IMR-90 (cell line): Measurements from ENCODE around the gene OR1Q1. TPM values are rescaled to one million over a fixed set of nuclear protein-coding genes. Genes with fewer than 3 reads are reported as not detected.

Source experiments
- polyA plus RNA-seq, 3 experiments: library from polyadenylated mRNA; depleted of rRNA; stranded (reverse); fragments of >200 nt; gene quantifications; 2 replicates each; pipeline ENCODE4 v1.2.3, GENCODE V29; 2012; ENCODE audit warnings: low replicate concordance in 1 of 3
- total RNA-seq: library from RNA; depleted of rRNA; stranded (reverse); fragments of >200 nt; gene quantifications from 2 replicates; pipeline ENCODE4 v1.2.3, GENCODE V29; 2012; rRNA removed

Gene OR1Q1
- total and polyA plus RNA-seq, 2 of the 4 experiments (the other 2 are of a cell fraction), result not detected

Other genes with a start within 250 kb of the OR1Q1 start
- 21.1 and 24.7 TPM in 2 replicates for gene PTGS1, start 243.7 kb upstream of the OR1Q1 start, total RNA-seq
- 33.9 and 38.3 TPM in 2 replicates for gene PTGS1, start 243.7 kb upstream of the OR1Q1 start, polyA plus RNA-seq (2012; rRNA removed)
- not detected in 2 replicates for gene OR1J1, start 136.8 kb upstream of the OR1Q1 start, total RNA-seq
- not detected in 2 replicates for gene OR1J1, start 136.8 kb upstream of the OR1Q1 start, polyA plus RNA-seq (2012; rRNA removed)
- not detected in 2 replicates for gene OR1J2, start 103.9 kb upstream of the OR1Q1 start, total RNA-seq
- not detected in 2 replicates for gene OR1J2, start 103.9 kb upstream of the OR1Q1 start, polyA plus RNA-seq (2012; rRNA removed)
- gene OR1J4, start 95.6 kb upstream of the OR1Q1 start, total RNA-seq, result not detected in 2 replicates
- not detected in 2 replicates for gene OR1J4, start 95.6 kb upstream of the OR1Q1 start, polyA plus RNA-seq (2012; rRNA removed)
- not detected in 2 replicates for gene OR1N1, start 87.4 kb upstream of the OR1Q1 start, total RNA-seq
- not detected in 2 replicates for gene OR1N1, start 87.4 kb upstream of the OR1Q1 start, polyA plus RNA-seq (2012; rRNA removed)
- not detected in 2 replicates for gene OR1N2, start 61.6 kb upstream of the OR1Q1 start, total RNA-seq
- not detected in 2 replicates for gene OR1N2, start 61.6 kb upstream of the OR1Q1 start, polyA plus RNA-seq (2012; rRNA removed)
- not detected in 2 replicates for gene OR1L8, start 31.4 kb upstream of the OR1Q1 start, total RNA-seq
- gene OR1L8, start 31.4 kb upstream of the OR1Q1 start, polyA plus RNA-seq (2012; rRNA removed), result not detected in 2 replicates
- gene OR1B1, start 42.9 kb downstream of the OR1Q1 start, total RNA-seq, result not detected in 2 replicates
- gene OR1B1, start 42.9 kb downstream of the OR1Q1 start, polyA plus RNA-seq (2012; rRNA removed), result not detected in 2 replicates
- not detected in 2 replicates for gene OR1L1, start 47.0 kb downstream of the OR1Q1 start, total RNA-seq
- gene OR1L1, start 47.0 kb downstream of the OR1Q1 start, polyA plus RNA-seq (2012; rRNA removed), result not detected in 2 replicates
- gene OR1L3, start 60.4 kb downstream of the OR1Q1 start, total RNA-seq, result not detected in 2 replicates
- not detected in 2 replicates for gene OR1L3, start 60.4 kb downstream of the OR1Q1 start, polyA plus RNA-seq (2012; rRNA removed)
- not detected in 2 replicates for gene OR1L4, start 109.3 kb downstream of the OR1Q1 start, total RNA-seq
- not detected in 2 replicates for gene OR1L4, start 109.3 kb downstream of the OR1Q1 start, polyA plus RNA-seq (2012; rRNA removed)
- not detected in 2 replicates for gene OR1L6, start 127.6 kb downstream of the OR1Q1 start, total RNA-seq
- gene OR1L6, start 127.6 kb downstream of the OR1Q1 start, polyA plus RNA-seq (2012; rRNA removed), result not detected in 2 replicates
- not detected in 2 replicates for gene OR5C1, start 174.2 kb downstream of the OR1Q1 start, total RNA-seq
- not detected in 2 replicates for gene OR5C1, start 174.2 kb downstream of the OR1Q1 start, polyA plus RNA-seq (2012; rRNA removed)
- not detected in 2 replicates for gene OR1K1, start 185.4 kb downstream of the OR1Q1 start, total RNA-seq
- gene OR1K1, start 185.4 kb downstream of the OR1Q1 start, polyA plus RNA-seq (2012; rRNA removed), result not detected in 2 replicates
- 22.2 and 38.3 TPM in 2 replicates for gene PDCL, start 213.8 kb downstream of the OR1Q1 start, total RNA-seq
- gene PDCL, start 213.8 kb downstream of the OR1Q1 start, polyA plus RNA-seq (2012; rRNA removed), result 8.7 and 10.1 TPM in 2 replicates